Activated CD4-positive, CD25-positive, alpha-beta regulatory T cell treated with anti-CD3 and anti-CD28 coated beads, Interleukin-2, amount 50 U/mL, for 16 hours (primary cell): ENCODE results near the gene PTK6.
"Not testable (repeated sequence)": the region's sequence is repeated elsewhere in the genome, so short reads cannot be mapped to it uniquely, and the experiment has no call there.

ENCODE experiments used
- DNase-seq: peaks from one replicate; pipeline ENCODE4 v3.0.0-alpha.2; 2020; ENCODE audit warnings: low read depth, low spot score

The PTK6 gene

GRCh38 chr20:63495167-63495720 lies 41.9 kb downstream of the PTK6 start:
- no peak for DNase-seq

GRCh38 chr20:63494420-63495166 lies 42.6 kb downstream of the PTK6 start:
- DNase-seq: no peak

GRCh38 chr20:63494084-63494419 lies 43.1 kb downstream of the PTK6 start:
- DNase-seq: no peak

- DNase-seq: no peak
Measured at GRCh38 chr20:63493563-63494020, 43.6 kb downstream of the PTK6 start.

GRCh38 chr20:63492982-63493381 lies 44.2 kb downstream of the PTK6 start:
- DNase-seq: no peak

GRCh38 chr20:63492518-63492917 lies 44.7 kb downstream of the PTK6 start:
- DNase-seq: no peak

GRCh38 chr20:63491635-63492230 lies 45.4 kb downstream of the PTK6 start:
- DNase-seq: no peak

GRCh38 chr20:63491078-63491477 lies 46.1 kb downstream of the PTK6 start:
- no peak for DNase-seq

- DNase-seq: no peak
Measured at GRCh38 chr20:63490416-63490815, 46.8 kb downstream of the PTK6 start.

GRCh38 chr20:63488315-63489251 lies 48.6 kb downstream of the PTK6 start:
- no peak for DNase-seq

GRCh38 chr20:63487781-63488241 lies 49.4 kb downstream of the PTK6 start:
- no peak for DNase-seq

GRCh38 chr20:63487116-63487764 lies 49.9 kb downstream of the PTK6 start:
- no peak for DNase-seq

GRCh38 chr20:63486300-63486855 lies 50.8 kb downstream of the PTK6 start:
- no peak for DNase-seq

- DNase-seq: no peak
Measured at GRCh38 chr20:63484651-63485403, 52.3 kb downstream of the PTK6 start.

- DNase-seq: no peak
Measured at GRCh38 chr20:63484236-63484635, 52.9 kb downstream of the PTK6 start.

GRCh38 chr20:63483834-63484233 lies 53.3 kb downstream of the PTK6 start:
- DNase-seq: no peak

- no peak for DNase-seq
Measured at GRCh38 chr20:63482021-63482587, 55.1 kb downstream of the PTK6 start.

- DNase-seq: no peak
Measured at GRCh38 chr20:63481503-63481902, 55.7 kb downstream of the PTK6 start.

GRCh38 chr20:63479695-63480419 lies 57.3 kb downstream of the PTK6 start:
- not testable (repeated sequence) for DNase-seq
